MM.1S (cell line): ENCODE results near the gene PAX8.

ENCODE experiments used
- DNase-seq: peaks from one replicate; pipeline ENCODE4 v3.0.0-alpha.2; 2015
- H2AFZ ChIP-seq: fragments of 300-600 bp; sonication (generic); 2 replicates; pipeline ENCODE4 v1.6.0; 2016; ENCODE audit warnings: antibody characterized with exemption, low read length
- H3F3A ChIP-seq: fragments of 300-600 bp; sonication (generic); 2 replicates; pipeline ENCODE4 v1.6.1; 2016; ENCODE audit warnings: mild to moderate bottlenecking, antibody characterized with exemption, low read length, moderate library complexity, mixed read lengths; ENCODE audit not compliant: insufficient read depth
- H3K27ac ChIP-seq: fragments of 300-600 bp; sonication (generic); 2 replicates; pipeline ENCODE4 v1.5.1; 2016; ENCODE audit warnings: mild to moderate bottlenecking, low read length
- H3K27me3 ChIP-seq: fragments of 300-600 bp; sonication (generic); replicated peaks from 2 replicates; pipeline ENCODE4 v1.6.0; 2016; ENCODE audit warnings: low read length; ENCODE audit not compliant: insufficient read depth
- H3K36me3 ChIP-seq: fragments of 300-600 bp; sonication (generic); replicated peaks from 2 replicates; pipeline ENCODE4 v1.6.1; 2016; ENCODE audit warnings: mild to moderate bottlenecking, low read length, mixed read lengths; ENCODE audit not compliant: insufficient read depth
- H3K4me1 ChIP-seq: fragments of 300-600 bp; sonication (generic); 2 replicates; pipeline ENCODE4 v1.6.1; 2016; ENCODE audit warnings: low read length, mixed read lengths
- H3K4me2 ChIP-seq: fragments of 300-600 bp; sonication (generic); 2 replicates; pipeline ENCODE4 v1.6.0; 2016; ENCODE audit warnings: low read depth, low read length
- H3K4me3 ChIP-seq: fragments of 300-600 bp; sonication (generic); 2 replicates; pipeline ENCODE4 v1.5.1; 2016; ENCODE audit warnings: low read length, mixed read lengths
- H3K79me2 ChIP-seq: fragments of 300-600 bp; sonication (generic); 2 replicates; pipeline ENCODE4 v1.6.1; 2016; ENCODE audit warnings: mixed run types, low read length, mixed read lengths
- H3K9ac ChIP-seq: fragments of 300-600 bp; sonication (generic); 2 replicates; pipeline ENCODE4 v1.6.1; 2016; ENCODE audit warnings: low read length, mixed read lengths
- H3K9me2 ChIP-seq: fragments of 300-600 bp; sonication (generic); replicated peaks from 2 replicates; pipeline ENCODE4 v1.6.1; 2016; ENCODE audit warnings: mild to moderate bottlenecking, low read length, mixed read lengths; ENCODE audit not compliant: insufficient read depth
- H3K9me3 ChIP-seq: fragments of 300-600 bp; sonication (generic); replicated peaks from 2 replicates; pipeline ENCODE4 v1.6.1; 2016; ENCODE audit warnings: mild to moderate bottlenecking, low read length, mixed read lengths; ENCODE audit not compliant: insufficient read depth
- H4K20me1 ChIP-seq: fragments of 300-600 bp; sonication (generic); 2 replicates; pipeline ENCODE4 v1.6.1; 2016; ENCODE audit warnings: mild to moderate bottlenecking, low read length, moderate library complexity, mixed read lengths; ENCODE audit not compliant: insufficient read depth
- EZH2 ChIP-seq: fragments of 300-600 bp; sonication (generic); optimal IDR thresholded peaks from 2 replicates; pipeline ENCODE3; 2017; ENCODE audit warnings: low read depth, mild to moderate bottlenecking, antibody characterized with exemption, low read length, mixed read lengths
- EZH2phosphoT487 ChIP-seq: fragments of 300-600 bp; sonication (generic); IDR thresholded peaks from 2 replicates; pipeline ENCODE4 v1.6.1; 2018; ENCODE audit warnings: antibody characterized with exemption, low read length
- TF ChIP-seq, protein P1 (sequence below): fragments of 300-600 bp; sonication (generic); IDR thresholded peaks from 2 replicates; pipeline ENCODE4 v1.5.1; 2016; ENCODE audit warnings: antibody characterized with exemption, low read length, mixed read lengths

Gene PAX8

DNA sequence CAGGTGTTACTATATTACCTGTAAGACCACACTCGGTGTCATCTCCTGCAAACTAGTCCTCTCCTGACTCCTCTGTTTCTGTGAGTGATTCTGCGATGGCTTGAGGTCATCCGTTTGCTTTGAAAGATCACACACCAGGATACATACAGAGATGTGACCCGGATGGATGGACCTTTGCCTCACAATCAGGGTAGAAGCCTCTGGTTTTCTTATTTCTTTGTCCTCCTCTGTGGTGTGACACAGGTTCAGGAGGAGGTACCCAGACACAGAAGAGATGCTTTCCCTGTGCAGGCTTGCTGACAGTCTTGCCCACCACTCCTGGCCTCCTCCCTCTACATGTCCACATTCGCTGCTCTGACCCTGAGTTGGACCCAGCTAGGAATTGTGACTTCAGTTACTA is 70.3 kb downstream of the PAX8 start:
- Histone ChIP-seq H2AFZ (no peak overlapping the region), H3K9me3 (no peaks in the 10 kb centered on the region), H3K4me3 (no peak overlapping the region), H3K4me1 (no peaks in the 10 kb centered on the region), H3K27ac (no peak overlapping the region), H3F3A (no peaks in the 10 kb centered on the region), H3K36me3 (no peaks in the 10 kb centered on the region), H3K4me2 (no peak overlapping the region), H3K27me3 (no peaks in the 10 kb centered on the region), H3K9me2 (no peaks in the 10 kb centered on the region), H3K9ac (no peak overlapping the region), H3K79me2 (no peaks in the 10 kb centered on the region), H4K20me1 (no peaks in the 10 kb centered on the region)
- no peak for DNase-seq
- TF ChIP-seq EZH2, result no peak
- TF ChIP-seq EZH2phosphoT487, result no peak
- TF ChIP-seq, protein P1, sequence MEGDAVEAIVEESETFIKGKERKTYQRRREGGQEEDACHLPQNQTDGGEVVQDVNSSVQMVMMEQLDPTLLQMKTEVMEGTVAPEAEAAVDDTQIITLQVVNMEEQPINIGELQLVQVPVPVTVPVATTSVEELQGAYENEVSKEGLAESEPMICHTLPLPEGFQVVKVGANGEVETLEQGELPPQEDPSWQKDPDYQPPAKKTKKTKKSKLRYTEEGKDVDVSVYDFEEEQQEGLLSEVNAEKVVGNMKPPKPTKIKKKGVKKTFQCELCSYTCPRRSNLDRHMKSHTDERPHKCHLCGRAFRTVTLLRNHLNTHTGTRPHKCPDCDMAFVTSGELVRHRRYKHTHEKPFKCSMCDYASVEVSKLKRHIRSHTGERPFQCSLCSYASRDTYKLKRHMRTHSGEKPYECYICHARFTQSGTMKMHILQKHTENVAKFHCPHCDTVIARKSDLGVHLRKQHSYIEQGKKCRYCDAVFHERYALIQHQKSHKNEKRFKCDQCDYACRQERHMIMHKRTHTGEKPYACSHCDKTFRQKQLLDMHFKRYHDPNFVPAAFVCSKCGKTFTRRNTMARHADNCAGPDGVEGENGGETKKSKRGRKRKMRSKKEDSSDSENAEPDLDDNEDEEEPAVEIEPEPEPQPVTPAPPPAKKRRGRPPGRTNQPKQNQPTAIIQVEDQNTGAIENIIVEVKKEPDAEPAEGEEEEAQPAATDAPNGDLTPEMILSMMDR, result no peak

DNA sequence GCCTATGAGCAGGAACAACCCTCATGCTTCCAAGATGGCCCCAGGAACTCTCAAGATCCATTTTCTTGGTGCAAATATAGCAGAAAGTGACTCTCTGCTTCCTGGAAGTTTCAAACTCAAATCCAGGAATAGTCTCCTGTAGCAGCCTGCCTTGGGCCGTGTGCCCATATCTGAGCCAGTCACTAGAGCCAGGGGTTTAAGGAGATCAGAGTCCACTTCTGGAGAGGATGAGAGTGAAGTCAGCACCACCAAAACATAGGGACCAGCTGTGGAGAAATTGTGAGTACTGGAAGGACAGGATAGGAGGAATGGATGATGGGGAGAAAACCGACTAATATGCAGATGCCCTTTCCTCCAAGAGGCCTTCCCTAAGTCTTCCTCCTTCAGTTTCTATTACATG is 71.7 kb downstream of the PAX8 start:
- Histone ChIP-seq H3K27ac (no peak overlapping the region), H3F3A (0 out of 2 replicates have a peak, but pooled peaks cover 2% of the 10 kb centered on the region), H4K20me1 (no peaks in the 10 kb centered on the region), H2AFZ (no peak overlapping the region), H3K9ac (no peak overlapping the region), H3K27me3 (no peaks in the 10 kb centered on the region), H3K9me2 (no peaks in the 10 kb centered on the region), H3K4me3 (no peak overlapping the region), H3K36me3 (no peaks in the 10 kb centered on the region; the same call in 1 of the 2 replicates), H3K79me2 (no peaks in the 10 kb centered on the region), H3K4me1 (no peaks in the 10 kb centered on the region), H3K4me2 (no peak overlapping the region), H3K9me3 (no peaks in the 10 kb centered on the region)
- TF ChIP-seq EZH2 (no peak), EZH2phosphoT487 (no peak)
- TF ChIP-seq, protein P1, result no peak
- DNase-seq, result no peak

DNA sequence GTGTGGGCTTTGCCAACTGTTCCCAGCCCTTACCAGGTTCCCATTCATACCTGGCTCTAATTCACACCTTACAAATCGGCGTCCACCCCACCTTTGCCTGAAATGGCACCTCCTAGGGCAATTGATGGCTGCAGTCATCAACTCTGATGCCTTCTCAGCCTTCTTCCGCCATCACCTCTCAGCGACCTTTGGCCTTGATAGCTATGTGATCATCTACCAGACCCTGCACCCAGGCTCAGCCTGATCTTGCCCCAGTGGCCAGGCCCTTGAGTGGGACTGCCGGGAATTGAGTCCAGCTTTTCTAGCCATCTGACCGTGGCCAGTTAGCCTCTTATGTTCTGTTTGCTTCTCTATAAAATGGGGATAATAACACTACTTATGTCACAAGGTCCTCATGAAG is 72.5 kb downstream of the PAX8 start:
- TF ChIP-seq EZH2, result no peak
- TF ChIP-seq, protein P1, result no peak
- no peak for TF ChIP-seq EZH2phosphoT487
- H3K9me3 ChIP-seq, result no peaks in the 10 kb centered on the region
- no peaks in the 10 kb centered on the region; the same call in 1 of the 2 replicates for H3K36me3 ChIP-seq
- H2AFZ ChIP-seq, result no peak overlapping the region
- no peak overlapping the region for H3K4me3 ChIP-seq
- H4K20me1 ChIP-seq, result no peaks in the 10 kb centered on the region
- H3K9me2 ChIP-seq, result no peaks in the 10 kb centered on the region
- H3K4me2 ChIP-seq, result no peak overlapping the region
- H3K9ac ChIP-seq, result no peak overlapping the region
- no peaks in the 10 kb centered on the region for H3K4me1 ChIP-seq
- no peak for DNase-seq
- 0 out of 2 replicates have a peak, but pooled peaks cover 2% of the 10 kb centered on the region for H3F3A ChIP-seq
- H3K79me2 ChIP-seq, result no peaks in the 10 kb centered on the region
- H3K27ac ChIP-seq, result no peak overlapping the region
- no peaks in the 10 kb centered on the region for H3K27me3 ChIP-seq
